ENCODE data around the gene ANK3. TPM values are rescaled to one million over a fixed set of nuclear protein-coding genes. Genes with fewer than 3 reads are reported as not detected.

ANK3 gene
- polyA plus RNA-seq, 1 donor from 2014 or later = 114 TPM

DNA sequence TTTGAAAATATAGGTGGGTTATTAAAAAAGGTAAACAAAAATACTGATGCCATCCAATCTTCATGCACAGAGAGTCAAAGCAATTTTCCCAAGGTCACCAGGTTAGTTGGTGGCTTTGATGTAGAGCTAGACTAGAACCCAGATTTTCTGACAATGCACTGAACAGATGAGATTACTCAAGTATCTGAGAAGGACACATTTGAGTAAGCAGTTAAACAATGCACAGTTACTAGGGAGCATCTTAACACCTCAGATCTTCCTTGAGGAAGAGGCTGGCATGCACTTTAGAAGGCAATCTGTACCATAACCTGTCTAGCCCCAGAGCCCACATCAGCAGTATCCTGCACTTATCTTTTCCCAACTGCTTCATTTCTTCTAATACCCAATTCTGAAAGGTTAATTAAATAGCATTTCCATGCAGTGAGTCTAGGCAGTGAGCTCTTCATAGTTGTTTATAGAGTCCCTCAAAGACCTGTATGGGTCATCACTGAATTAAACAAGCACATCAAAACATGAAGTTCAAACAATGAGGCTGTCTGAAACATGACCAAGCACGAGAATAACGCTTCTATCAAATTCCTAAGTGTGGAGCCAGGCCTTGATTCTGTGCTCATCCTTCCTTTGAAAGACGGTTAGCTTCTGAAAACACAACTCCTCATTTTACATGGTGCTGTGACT lies 38.2 kb upstream of the ANK3 start:
- H4K20me1 ChIP-seq (ENCODE audit: insufficient read depth) = no peaks in the 10 kb centered on the region
- H3K9me3 ChIP-seq (ENCODE audit: low read length) = no peaks in the 10 kb centered on the region
- H3K9me2 ChIP-seq (ENCODE audit: insufficient read depth, low read length) = no peaks in the 10 kb centered on the region
- H3K9ac ChIP-seq (ENCODE audit: low read length) = no peak overlapping the region
- peak overlapping the region; percentile 60 for H3K27ac ChIP-seq (ENCODE audit: low read length)
- H3K4me2 ChIP-seq (ENCODE audit: low read length) = no peak overlapping the region
- no peaks in the 10 kb centered on the region for H3K79me2 ChIP-seq (replicated peaks; ENCODE audit: insufficient read depth, low read length)
- no peak overlapping the region for H2AFZ ChIP-seq (ENCODE audit: low read depth, low read length)
- H3F3A ChIP-seq (ENCODE audit: insufficient read depth, low read length, poor library complexity, severe bottlenecking) = no peaks in the 10 kb centered on the region
- peak overlapping the region; percentile 14 for H3K4me3 ChIP-seq (ENCODE audit: low read length)
- no peak for TF ChIP-seq MXI1 (conservative IDR thresholded peaks at IDR 0.05; ENCODE audit: poor library complexity, severe bottlenecking)
- no peak for TF ChIP-seq EZH2 (IDR thresholded peaks at IDR 0.05; ENCODE audit: borderline replicate concordance, insufficient read depth, low read length, poor library complexity, severe bottlenecking)
- no peak for TF ChIP-seq EP300 (conservative IDR thresholded peaks at IDR 0.05; ENCODE audit: poor library complexity, severe bottlenecking)
- TF ChIP-seq, protein P1, sequence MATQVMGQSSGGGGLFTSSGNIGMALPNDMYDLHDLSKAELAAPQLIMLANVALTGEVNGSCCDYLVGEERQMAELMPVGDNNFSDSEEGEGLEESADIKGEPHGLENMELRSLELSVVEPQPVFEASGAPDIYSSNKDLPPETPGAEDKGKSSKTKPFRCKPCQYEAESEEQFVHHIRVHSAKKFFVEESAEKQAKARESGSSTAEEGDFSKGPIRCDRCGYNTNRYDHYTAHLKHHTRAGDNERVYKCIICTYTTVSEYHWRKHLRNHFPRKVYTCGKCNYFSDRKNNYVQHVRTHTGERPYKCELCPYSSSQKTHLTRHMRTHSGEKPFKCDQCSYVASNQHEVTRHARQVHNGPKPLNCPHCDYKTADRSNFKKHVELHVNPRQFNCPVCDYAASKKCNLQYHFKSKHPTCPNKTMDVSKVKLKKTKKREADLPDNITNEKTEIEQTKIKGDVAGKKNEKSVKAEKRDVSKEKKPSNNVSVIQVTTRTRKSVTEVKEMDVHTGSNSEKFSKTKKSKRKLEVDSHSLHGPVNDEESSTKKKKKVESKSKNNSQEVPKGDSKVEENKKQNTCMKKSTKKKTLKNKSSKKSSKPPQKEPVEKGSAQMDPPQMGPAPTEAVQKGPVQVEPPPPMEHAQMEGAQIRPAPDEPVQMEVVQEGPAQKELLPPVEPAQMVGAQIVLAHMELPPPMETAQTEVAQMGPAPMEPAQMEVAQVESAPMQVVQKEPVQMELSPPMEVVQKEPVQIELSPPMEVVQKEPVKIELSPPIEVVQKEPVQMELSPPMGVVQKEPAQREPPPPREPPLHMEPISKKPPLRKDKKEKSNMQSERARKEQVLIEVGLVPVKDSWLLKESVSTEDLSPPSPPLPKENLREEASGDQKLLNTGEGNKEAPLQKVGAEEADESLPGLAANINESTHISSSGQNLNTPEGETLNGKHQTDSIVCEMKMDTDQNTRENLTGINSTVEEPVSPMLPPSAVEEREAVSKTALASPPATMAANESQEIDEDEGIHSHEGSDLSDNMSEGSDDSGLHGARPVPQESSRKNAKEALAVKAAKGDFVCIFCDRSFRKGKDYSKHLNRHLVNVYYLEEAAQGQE (IDR thresholded peaks at IDR 0.05; ENCODE audit: borderline replicate concordance) = no peak
- no peak for TF ChIP-seq CTCF (IDR thresholded peaks at IDR 0.05; ENCODE audit: poor library complexity, severe bottlenecking)
- peaks cover 5% of the 10 kb centered on the region for H3K36me3 ChIP-seq (ENCODE audit: insufficient read depth, low read length)
- no peaks in the 10 kb centered on the region for H3K27me3 ChIP-seq (ENCODE audit: insufficient read depth, low read depth, low read length)

DNA sequence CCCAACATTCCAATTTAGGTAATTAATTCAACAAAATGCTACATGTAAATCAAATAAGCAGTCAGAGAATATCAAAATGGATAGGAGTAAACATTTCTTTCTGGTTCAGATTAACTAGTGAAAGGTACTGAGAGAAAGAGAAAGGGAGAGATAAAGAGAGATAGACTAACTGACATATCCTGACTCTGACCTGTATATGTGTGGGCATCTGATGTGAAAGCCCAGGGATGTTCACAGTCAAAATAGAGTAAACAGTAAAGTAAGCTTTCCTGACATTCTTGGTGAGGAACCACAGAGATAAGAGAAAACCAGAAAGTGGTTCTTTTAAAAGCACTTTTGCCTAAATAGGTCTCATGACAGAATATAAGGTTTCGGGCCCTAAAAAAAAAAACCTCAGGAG lies 37.5 kb upstream of the ANK3 start:
- Histone ChIP-seq H3K79me2 (replicated peaks; ENCODE audit: insufficient read depth, low read length) (no peaks in the 10 kb centered on the region), H4K20me1 (ENCODE audit: insufficient read depth) (no peaks in the 10 kb centered on the region), H3K9ac (ENCODE audit: low read length) (no peak overlapping the region), H3K36me3 (ENCODE audit: insufficient read depth, low read length) (peaks cover 5% of the 10 kb centered on the region), H3K9me3 (ENCODE audit: low read length) (no peaks in the 10 kb centered on the region), H3K27me3 (ENCODE audit: insufficient read depth, low read depth, low read length) (no peaks in the 10 kb centered on the region), H3K9me2 (ENCODE audit: insufficient read depth, low read length) (no peaks in the 10 kb centered on the region), H3K4me2 (ENCODE audit: low read length) (no peak overlapping the region), H3F3A (ENCODE audit: insufficient read depth, low read length, poor library complexity, severe bottlenecking) (no peaks in the 10 kb centered on the region), H3K27ac (ENCODE audit: low read length) (no peak overlapping the region), H2AFZ (ENCODE audit: low read depth, low read length) (no peak overlapping the region), H3K4me3 (ENCODE audit: low read length) (no peak overlapping the region)
- TF ChIP-seq EZH2 (IDR thresholded peaks at IDR 0.05; ENCODE audit: borderline replicate concordance, insufficient read depth, low read length, poor library complexity, severe bottlenecking) (no peak), CTCF (IDR thresholded peaks at IDR 0.05; ENCODE audit: poor library complexity, severe bottlenecking) (no peak), EP300 (conservative IDR thresholded peaks at IDR 0.05; ENCODE audit: poor library complexity, severe bottlenecking) (no peak), SMC3 (conservative IDR thresholded peaks at IDR 0.05; ENCODE audit: poor library complexity) (no peak), POLR2AphosphoS5 (IDR thresholded peaks at IDR 0.05) (no peak), MXI1 (conservative IDR thresholded peaks at IDR 0.05; ENCODE audit: poor library complexity, severe bottlenecking) (no peak), TAF1 (IDR thresholded peaks at IDR 0.05; ENCODE audit: low read depth) (no peak), RAD21 (conservative IDR thresholded peaks at IDR 0.05) (no peak)
- TF ChIP-seq, protein P1 (IDR thresholded peaks at IDR 0.05; ENCODE audit: borderline replicate concordance) = no peak
